GM23248 (cell line): ENCODE results near the gene VAV2.

Experiments
- EZH2 ChIP-seq: fragments of 200-600 bp; sonication (generic); IDR thresholded peaks from 2 replicates; pipeline ENCODE4 v1.6.1; 2018; ENCODE audit warnings: antibody characterized with exemption, mild to moderate bottlenecking; ENCODE audit not compliant: insufficient read depth, poor library complexity, severe bottlenecking
- EZH2phosphoT487 ChIP-seq: fragments of 200-600 bp; sonication (generic); IDR thresholded peaks from 2 replicates; pipeline ENCODE4 v1.6.1; 2018; ENCODE audit warnings: antibody characterized with exemption, moderate library complexity, mild to moderate bottlenecking, low read depth; ENCODE audit not compliant: insufficient read depth

GRCh38 chr9:133726401-133727276 lies 265.5 kb downstream of the VAV2 start:
- TF ChIP-seq EZH2phosphoT487 (no peak), EZH2 (no peak)
